LNCaP clone FGC (cell line): ENCODE data around the gene RALB.
A peak's percentile ranks its signal among the peaks of the same experiment; 100 is the strongest.

Experiments
- DNase-seq: peaks from one replicate; pipeline ENCODE4 v3.0.0-alpha.2; 2011; ENCODE audit warnings: low read depth
- H3K4me3 ChIP-seq: 2 replicates; pipeline ENCODE4 v1.5.1; 2011; ENCODE audit warnings: mild to moderate bottlenecking, low read depth, low read length, control low read depth
- TF ChIP-seq, protein P1 (sequence below): IDR thresholded peaks from 2 replicates; pipeline ENCODE4 v1.5.1; 2012; ENCODE audit warnings: mild to moderate bottlenecking; ENCODE audit not compliant: control insufficient read depth, insufficient read depth; ENCODE audit errors: extremely low read depth

RALB gene

DNA sequence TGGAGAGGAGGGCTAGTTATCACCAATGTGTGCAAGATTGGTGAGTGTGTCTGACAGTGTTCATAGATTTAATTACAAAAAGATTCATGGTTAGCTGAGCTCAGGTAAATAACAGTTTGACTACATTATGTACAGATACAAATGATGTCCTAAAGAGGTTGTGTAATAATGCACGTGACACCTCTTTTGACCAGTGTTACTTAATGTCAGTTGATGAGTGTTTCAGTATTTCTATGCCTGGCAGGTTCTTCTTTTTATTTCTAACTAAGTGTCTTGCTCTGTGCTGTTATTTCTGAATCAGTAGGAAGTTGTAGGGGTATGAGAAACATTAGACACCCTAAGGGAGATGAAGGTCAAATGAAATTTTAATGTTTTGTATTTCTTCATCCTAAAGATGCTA, 85.4 kb downstream of the RALB start:
- DNase-seq = no peak
- H3K4me3 ChIP-seq = no peak overlapping the region
- TF ChIP-seq, protein P1, sequence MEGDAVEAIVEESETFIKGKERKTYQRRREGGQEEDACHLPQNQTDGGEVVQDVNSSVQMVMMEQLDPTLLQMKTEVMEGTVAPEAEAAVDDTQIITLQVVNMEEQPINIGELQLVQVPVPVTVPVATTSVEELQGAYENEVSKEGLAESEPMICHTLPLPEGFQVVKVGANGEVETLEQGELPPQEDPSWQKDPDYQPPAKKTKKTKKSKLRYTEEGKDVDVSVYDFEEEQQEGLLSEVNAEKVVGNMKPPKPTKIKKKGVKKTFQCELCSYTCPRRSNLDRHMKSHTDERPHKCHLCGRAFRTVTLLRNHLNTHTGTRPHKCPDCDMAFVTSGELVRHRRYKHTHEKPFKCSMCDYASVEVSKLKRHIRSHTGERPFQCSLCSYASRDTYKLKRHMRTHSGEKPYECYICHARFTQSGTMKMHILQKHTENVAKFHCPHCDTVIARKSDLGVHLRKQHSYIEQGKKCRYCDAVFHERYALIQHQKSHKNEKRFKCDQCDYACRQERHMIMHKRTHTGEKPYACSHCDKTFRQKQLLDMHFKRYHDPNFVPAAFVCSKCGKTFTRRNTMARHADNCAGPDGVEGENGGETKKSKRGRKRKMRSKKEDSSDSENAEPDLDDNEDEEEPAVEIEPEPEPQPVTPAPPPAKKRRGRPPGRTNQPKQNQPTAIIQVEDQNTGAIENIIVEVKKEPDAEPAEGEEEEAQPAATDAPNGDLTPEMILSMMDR = no peak

DNA sequence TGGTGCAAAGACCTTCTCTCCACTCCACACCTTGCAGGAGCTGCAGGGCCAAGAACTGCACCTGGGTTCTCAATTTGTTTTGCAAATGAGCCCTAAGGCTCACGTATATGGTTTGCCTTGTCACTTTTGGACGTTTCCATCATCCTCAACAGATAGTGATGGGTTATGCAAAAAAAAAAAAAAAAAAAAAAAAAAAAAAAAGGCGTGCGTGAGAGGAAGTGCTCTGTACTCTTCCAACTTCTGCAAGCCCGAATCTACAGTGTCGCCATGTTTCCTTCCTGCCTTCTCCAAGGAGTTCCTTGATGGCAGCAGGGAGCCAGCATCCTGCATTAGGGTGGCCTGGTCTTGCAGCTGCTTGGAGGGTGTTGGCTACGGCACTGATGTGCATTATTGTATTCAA, 89.3 kb downstream of the RALB start:
- TF ChIP-seq, protein P1 = no peak
- no peak overlapping the region for H3K4me3 ChIP-seq

DNA sequence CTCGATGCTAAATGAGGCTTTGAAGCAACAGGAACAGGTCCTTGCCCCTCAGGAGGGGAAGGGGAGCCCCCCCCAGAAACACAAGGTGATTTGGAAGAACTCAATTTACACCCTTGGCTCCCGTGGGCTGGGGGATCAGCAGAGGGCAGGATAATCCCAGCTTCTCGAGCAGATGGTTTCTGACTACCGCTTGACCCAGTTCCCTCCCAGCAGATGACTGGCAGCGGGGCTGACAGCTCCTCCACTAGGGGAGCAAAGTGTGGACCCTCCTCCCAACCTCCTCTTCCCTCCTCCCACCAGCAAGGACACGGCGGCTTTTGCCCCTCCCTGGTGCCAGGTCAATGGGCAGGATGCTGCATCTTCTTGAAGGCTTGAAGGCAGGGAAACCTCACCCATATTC, 89.8 kb downstream of the RALB start:
- DNase-seq = no peak
- H3K4me3 ChIP-seq = no peak overlapping the region
- TF ChIP-seq, protein P1 = no peak

More for the DNA sequence above, 89.3 kb downstream of the RALB start:
- DNase-seq = no peak

DNA sequence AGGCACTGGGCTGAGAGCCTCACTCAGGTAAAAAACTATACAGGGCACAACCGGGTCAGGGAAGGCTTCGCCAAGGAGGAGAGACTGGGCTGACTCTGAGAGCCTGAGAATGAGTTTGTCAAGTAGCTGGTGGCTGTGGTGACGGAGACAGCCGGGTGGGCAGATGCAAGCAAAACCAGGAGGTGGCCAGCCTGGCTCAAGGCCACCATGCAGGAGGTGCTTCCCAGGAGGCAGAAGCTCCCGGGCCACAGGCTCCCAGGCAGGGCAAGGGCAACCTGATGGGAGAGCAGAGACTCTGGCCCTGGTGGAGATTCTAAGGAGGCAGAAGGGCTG, 90.4 kb downstream of the RALB start:
- no peak overlapping the region for H3K4me3 ChIP-seq
- DNase-seq = no peak
- TF ChIP-seq, protein P1 = no peak

DNA sequence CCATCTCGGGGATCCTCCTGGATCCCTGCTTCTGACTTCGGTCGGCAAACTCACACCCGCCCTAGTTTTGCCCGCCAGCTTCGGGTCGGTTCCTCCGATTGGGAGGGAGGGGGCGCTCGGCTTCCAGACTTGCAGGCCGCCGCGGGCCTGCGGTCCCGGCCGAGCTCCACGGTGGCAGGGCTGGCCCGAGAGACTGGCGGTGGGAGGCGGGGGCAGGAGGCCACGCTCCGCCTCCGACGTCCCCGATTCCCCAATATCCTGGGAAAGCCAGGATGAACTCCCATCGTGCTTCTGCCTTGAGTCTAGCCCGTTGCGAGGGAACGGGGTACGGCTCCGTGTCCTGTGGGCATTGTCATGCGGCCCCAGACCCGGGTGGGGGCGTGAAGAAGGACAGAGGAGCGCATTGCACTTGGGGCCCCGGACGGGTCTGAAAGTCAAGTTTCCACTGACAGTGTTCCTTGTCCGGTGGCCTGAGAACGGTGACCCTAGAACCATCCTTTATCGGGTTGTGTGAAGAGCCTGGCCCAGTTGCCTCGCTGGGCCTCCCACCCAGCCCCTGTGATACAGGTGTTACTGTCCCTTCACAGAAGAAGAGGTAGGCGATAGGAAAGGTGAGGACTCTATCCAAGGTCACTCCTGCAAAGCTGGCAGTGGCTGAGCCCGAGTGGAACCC, 90.9 kb downstream of the RALB start:
- DNase-seq = peak; percentile 34
- H3K4me3 ChIP-seq = no peak overlapping the region
- TF ChIP-seq, protein P1 = peak; percentile 79
